H9 (cell line): ENCODE measurements around the gene USP28. TPM values are rescaled to one million over a fixed set of nuclear protein-coding genes. Genes with fewer than 3 reads are reported as not detected.

Source experiments
- DNase-seq: peaks from one replicate; pipeline ENCODE4 v3.0.0-alpha.2; 2017
- H2AFZ ChIP-seq: one replicate; pipeline ENCODE4 v1.6.1; 2013; ENCODE audit warnings: mild to moderate bottlenecking, low read length, control low read depth, moderate library complexity
- H2AK5ac ChIP-seq: 2 replicates; pipeline ENCODE4 v1.6.1; 2013; ENCODE audit warnings: low read length, control low read depth, mixed read lengths; ENCODE audit not compliant: insufficient read length
- H2BK120ac ChIP-seq: one replicate; pipeline ENCODE4 v1.6.1; 2013; ENCODE audit warnings: low read depth, mild to moderate bottlenecking, low read length, control low read depth, inconsistent platforms; ENCODE audit not compliant: poor library complexity, severe bottlenecking
- H2BK12ac ChIP-seq: 2 replicates; pipeline ENCODE4 v1.6.1; 2013; ENCODE audit warnings: low read length, control low read depth, mixed read lengths, low read depth; ENCODE audit not compliant: insufficient read length
- H2BK15ac ChIP-seq: 2 replicates; pipeline ENCODE4 v1.6.1; 2013; ENCODE audit warnings: low read depth, low read length, control low read depth
- H2BK20ac ChIP-seq: one replicate; pipeline ENCODE4 v1.6.1; 2013; ENCODE audit warnings: low read depth, mild to moderate bottlenecking, low read length, control low read depth, inconsistent platforms; ENCODE audit not compliant: poor library complexity, severe bottlenecking
- H2BK5ac ChIP-seq: 2 replicates; pipeline ENCODE4 v1.6.1; 2013; ENCODE audit warnings: low read length, control low read depth, mixed read lengths; ENCODE audit not compliant: insufficient read length
- H3K14ac ChIP-seq: 2 replicates; pipeline ENCODE4 v1.6.1; 2013; ENCODE audit warnings: low read length, control low read depth; ENCODE audit not compliant: insufficient read depth
- H3K18ac ChIP-seq: 2 replicates; pipeline ENCODE4 v1.6.1; 2013; ENCODE audit warnings: low read depth, mild to moderate bottlenecking, mixed read lengths, low read length, control low read depth; ENCODE audit not compliant: insufficient read length
- H3K23ac ChIP-seq: 2 replicates; pipeline ENCODE4 v1.6.1; 2013; ENCODE audit warnings: low read length, control low read depth, mixed read lengths, low read depth; ENCODE audit not compliant: insufficient read length
- H3K23me2 ChIP-seq: 2 replicates; pipeline ENCODE4 v1.6.1; 2013; ENCODE audit warnings: low read depth, mild to moderate bottlenecking, mixed read lengths, low read length, control low read depth; ENCODE audit not compliant: insufficient read length, poor library complexity, severe bottlenecking
- H3K27ac ChIP-seq: 2 replicates; pipeline ENCODE4 v1.5.1; 2013; ENCODE audit warnings: low read length, control low read depth, mixed read lengths, low read depth; ENCODE audit not compliant: insufficient read length
- H3K27me3 ChIP-seq: 2 replicates; pipeline ENCODE4 v1.6.1; 2013; ENCODE audit warnings: low read length, control low read depth, inconsistent platforms; ENCODE audit not compliant: insufficient read depth
- H3K4ac ChIP-seq: 2 replicates; pipeline ENCODE4 v1.6.1; 2013; ENCODE audit warnings: low read depth, mild to moderate bottlenecking, control low read depth, inconsistent platforms, low read length, moderate library complexity
- H3K4me1 ChIP-seq: 2 replicates; pipeline ENCODE4 v1.6.1; 2013; ENCODE audit warnings: low read length, control low read depth, inconsistent platforms; ENCODE audit not compliant: insufficient read depth
- H3K4me2 ChIP-seq: 2 replicates; pipeline ENCODE4 v1.6.1; 2013; ENCODE audit warnings: low read length, control low read depth, mixed read lengths; ENCODE audit not compliant: insufficient read length, insufficient read depth
- H3K56ac ChIP-seq: 2 replicates; pipeline ENCODE4 v1.6.1; 2013; ENCODE audit warnings: low read depth, mild to moderate bottlenecking, mixed read lengths, low read length, control low read depth; ENCODE audit not compliant: insufficient read length
- H3K79me1 ChIP-seq: 2 replicates; pipeline ENCODE4 v1.6.1; 2013; ENCODE audit warnings: low read depth, mild to moderate bottlenecking, moderate library complexity, low read length, control low read depth, inconsistent platforms; ENCODE audit not compliant: insufficient read depth, poor library complexity, severe bottlenecking
- H3K79me2 ChIP-seq: 2 replicates; pipeline ENCODE4 v1.6.1; 2013; ENCODE audit warnings: low read length, control low read depth, inconsistent platforms; ENCODE audit not compliant: insufficient read depth
- H3K9ac ChIP-seq: 2 replicates; pipeline ENCODE4 v1.6.1; 2013; ENCODE audit warnings: low read length, control low read depth, mixed read lengths; ENCODE audit not compliant: insufficient read length; ENCODE audit errors: extremely low read depth
- H3K9me3 ChIP-seq: one replicate; pipeline ENCODE4 v1.6.1; 2013; ENCODE audit warnings: low read depth, low read length, inconsistent platforms; ENCODE audit not compliant: control insufficient read depth
- H3T11ph ChIP-seq: one replicate; pipeline ENCODE4 v1.6.1; 2013; ENCODE audit warnings: mild to moderate bottlenecking, low read length, control low read depth, inconsistent platforms
- H4K20me1 ChIP-seq: one replicate; pipeline ENCODE4 v1.6.1; 2013; ENCODE audit not compliant: control insufficient read depth, insufficient read length, insufficient read depth
- H4K5ac ChIP-seq: 2 replicates; pipeline ENCODE4 v1.6.1; 2013; ENCODE audit warnings: low read depth, mild to moderate bottlenecking, mixed read lengths, low read length, control low read depth; ENCODE audit not compliant: insufficient read length
- H4K8ac ChIP-seq: replicated peaks from 2 replicates; pipeline ENCODE4 v1.6.1; 2013; ENCODE audit warnings: low read length, control low read depth, mixed read lengths, low read depth; ENCODE audit not compliant: insufficient read length
- H4K91ac ChIP-seq: 2 replicates; pipeline ENCODE4 v1.6.1; 2013; ENCODE audit warnings: low read depth, mild to moderate bottlenecking, moderate library complexity, mixed read lengths, low read length, control low read depth; ENCODE audit not compliant: insufficient read length
- H3K27ac Mint-ChIP-seq, 3 experiments: 2 replicates in 2 of 3; 3 replicates in 1 of 3; pipeline ENCODE4 v1.8.0; 2020 to 2021; ENCODE audit warnings: mixed read lengths in 3 of 3, mild to moderate bottlenecking in 1 of 3, moderate library complexity in 1 of 3
- H3K27me3 Mint-ChIP-seq: 2 replicates; pipeline ENCODE4 v1.8.0; 2021; ENCODE audit warnings: low read depth, mild to moderate bottlenecking, moderate library complexity, mixed read lengths
- H3K36me3 Mint-ChIP-seq, 3 experiments: 2 replicates in 2 of 3; 3 replicates in 1 of 3; pipeline ENCODE4 v1.8.0; 2020 to 2021; ENCODE audit warnings: low read depth in 3 of 3, mixed read lengths in 3 of 3; ENCODE audit not compliant: insufficient read depth in 1 of 3
- H3K4me1 Mint-ChIP-seq, 2 experiments: 2 replicates each; pipeline ENCODE4 v1.8.0; 2020; ENCODE audit warnings: mixed read lengths in 2 of 2
- H3K4me3 Mint-ChIP-seq, 2 experiments: 2 replicates in 1 of 2; 3 replicates in 1 of 2; pipeline ENCODE4 v1.8.0; 2020 to 2021; ENCODE audit warnings: mild to moderate bottlenecking in 2 of 2, mixed read lengths in 2 of 2, moderate library complexity in 1 of 2
- H3K9me3 Mint-ChIP-seq, 2 experiments: 2 replicates in 1 of 2; 3 replicates in 1 of 2; pipeline ENCODE4 v1.8.0; 2020; ENCODE audit warnings: mild to moderate bottlenecking in 2 of 2, mixed read lengths in 2 of 2, moderate library complexity in 1 of 2
- WGBS: extraction: QIAGEN DNeasy Blood & Tissue Kit; methylation state at CpG from one replicate; pipeline ENCODE4 v1.1.7; 2013; ENCODE audit warnings: missing lambda C conversion rate, low lambda C conversion rate, mixed read lengths; ENCODE audit not compliant: insufficient read length; ENCODE audit errors: extremely low coverage; 5-methylcytosine and 5-hydroxymethylcytosine counted together
- total RNA-seq: library from RNA; stranded (reverse); gene quantifications from 2 replicates; pipeline ENCODE4 v1.2.1, GENCODE V29; 2021
- TF ChIP-seq, protein P1 (sequence below): fragments of 200-600 bp; sonication (generic); conservative IDR thresholded peaks from 3 replicates; pipeline ENCODE4 v1.8.0; 2021; ENCODE audit warnings: antibody characterized with exemption, mild to moderate bottlenecking

USP28 gene
- total RNA-seq, 1 experiment from 2014 or later = 107 TPM

DNA sequence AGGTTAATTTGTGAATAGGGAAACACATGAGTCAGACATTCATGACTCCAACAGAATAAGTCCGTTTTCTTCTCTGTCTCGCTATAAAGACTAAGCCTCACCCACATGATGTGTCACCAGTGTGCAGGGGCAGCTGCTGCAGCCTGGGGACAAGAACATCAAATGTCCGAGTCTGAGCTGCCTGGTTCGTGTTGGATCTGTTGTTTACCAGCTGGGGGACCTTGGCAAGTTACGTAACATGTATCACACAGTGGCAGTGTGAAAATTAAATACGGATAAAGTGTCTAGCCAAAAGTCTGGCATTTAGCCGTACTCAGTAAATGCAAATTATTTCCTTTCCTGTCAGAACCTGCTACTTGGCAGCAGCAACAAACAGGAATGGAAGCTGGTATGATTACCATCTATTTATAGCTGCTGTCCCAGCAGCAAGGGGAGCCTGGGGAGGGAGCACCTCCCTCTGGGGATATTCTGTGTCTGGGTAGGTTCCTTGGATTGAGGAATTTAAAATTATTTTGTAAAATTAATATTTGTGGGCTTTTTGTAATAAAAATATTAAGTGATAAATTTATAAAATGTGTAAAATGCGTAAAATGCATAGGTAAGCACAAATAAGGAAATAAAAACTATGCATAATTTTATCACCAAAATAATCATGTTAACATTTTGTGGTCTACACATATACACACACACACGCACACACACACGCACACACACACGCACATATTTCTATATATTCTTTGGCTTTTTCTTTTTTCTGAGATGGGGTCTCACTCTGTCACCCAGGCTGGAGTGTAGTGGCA, 97.1 kb downstream of the USP28 start:
- no peak overlapping the region for H3K27ac ChIP-seq
- H2BK120ac ChIP-seq = no peak overlapping the region
- no peaks in the 10 kb centered on the region for H3K4me1 Mint-ChIP-seq
- no peak overlapping the region for H3T11ph ChIP-seq
- H4K8ac ChIP-seq = no peak overlapping the region
- H3K4me1 ChIP-seq = no peaks in the 10 kb centered on the region
- 100% methylated on average over 1 of the region's 11 CpGs for WGBS
- no peak overlapping the region for H4K91ac ChIP-seq
- H3K23ac ChIP-seq = no peak overlapping the region
- H3K9ac ChIP-seq = no peak overlapping the region
- no peak overlapping the region for H2BK20ac ChIP-seq
- H2AK5ac ChIP-seq = no peak overlapping the region
- H2BK12ac ChIP-seq = no peak overlapping the region
- H3K23me2 ChIP-seq = no peaks in the 10 kb centered on the region
- no peak overlapping the region for H3K18ac ChIP-seq
- no peak overlapping the region for H3K14ac ChIP-seq
- no peak overlapping the region for H4K5ac ChIP-seq
- H2BK15ac ChIP-seq = no peak overlapping the region
- no peaks in the 10 kb centered on the region for H3K79me2 ChIP-seq
- DNase-seq = no peak
- no peaks in the 10 kb centered on the region for H3K36me3 Mint-ChIP-seq
- H2BK5ac ChIP-seq = no peak overlapping the region
- no peaks in the 10 kb centered on the region for H3K79me1 ChIP-seq
- no peak overlapping the region for H2AFZ ChIP-seq
- H3K9me3 Mint-ChIP-seq = no peaks in the 10 kb centered on the region; a peak in 2 of 5 replicates
- no peak overlapping the region for H3K27ac Mint-ChIP-seq
- H3K27me3 ChIP-seq = no peaks in the 10 kb centered on the region
- no peaks in the 10 kb centered on the region for H3K9me3 ChIP-seq
- no peak overlapping the region for H3K4me3 Mint-ChIP-seq
- H3K27me3 Mint-ChIP-seq = peaks cover 21% of the 10 kb centered on the region
- no peak overlapping the region for H3K4me2 ChIP-seq
- no peak overlapping the region for H3K56ac ChIP-seq
- TF ChIP-seq, protein P1, sequence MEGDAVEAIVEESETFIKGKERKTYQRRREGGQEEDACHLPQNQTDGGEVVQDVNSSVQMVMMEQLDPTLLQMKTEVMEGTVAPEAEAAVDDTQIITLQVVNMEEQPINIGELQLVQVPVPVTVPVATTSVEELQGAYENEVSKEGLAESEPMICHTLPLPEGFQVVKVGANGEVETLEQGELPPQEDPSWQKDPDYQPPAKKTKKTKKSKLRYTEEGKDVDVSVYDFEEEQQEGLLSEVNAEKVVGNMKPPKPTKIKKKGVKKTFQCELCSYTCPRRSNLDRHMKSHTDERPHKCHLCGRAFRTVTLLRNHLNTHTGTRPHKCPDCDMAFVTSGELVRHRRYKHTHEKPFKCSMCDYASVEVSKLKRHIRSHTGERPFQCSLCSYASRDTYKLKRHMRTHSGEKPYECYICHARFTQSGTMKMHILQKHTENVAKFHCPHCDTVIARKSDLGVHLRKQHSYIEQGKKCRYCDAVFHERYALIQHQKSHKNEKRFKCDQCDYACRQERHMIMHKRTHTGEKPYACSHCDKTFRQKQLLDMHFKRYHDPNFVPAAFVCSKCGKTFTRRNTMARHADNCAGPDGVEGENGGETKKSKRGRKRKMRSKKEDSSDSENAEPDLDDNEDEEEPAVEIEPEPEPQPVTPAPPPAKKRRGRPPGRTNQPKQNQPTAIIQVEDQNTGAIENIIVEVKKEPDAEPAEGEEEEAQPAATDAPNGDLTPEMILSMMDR = no peak
- H3K4ac ChIP-seq = no peak overlapping the region
- no peaks in the 10 kb centered on the region for H4K20me1 ChIP-seq
